Measurements from ENCODE around the gene CHAF1B.

Gene CHAF1B

DNA sequence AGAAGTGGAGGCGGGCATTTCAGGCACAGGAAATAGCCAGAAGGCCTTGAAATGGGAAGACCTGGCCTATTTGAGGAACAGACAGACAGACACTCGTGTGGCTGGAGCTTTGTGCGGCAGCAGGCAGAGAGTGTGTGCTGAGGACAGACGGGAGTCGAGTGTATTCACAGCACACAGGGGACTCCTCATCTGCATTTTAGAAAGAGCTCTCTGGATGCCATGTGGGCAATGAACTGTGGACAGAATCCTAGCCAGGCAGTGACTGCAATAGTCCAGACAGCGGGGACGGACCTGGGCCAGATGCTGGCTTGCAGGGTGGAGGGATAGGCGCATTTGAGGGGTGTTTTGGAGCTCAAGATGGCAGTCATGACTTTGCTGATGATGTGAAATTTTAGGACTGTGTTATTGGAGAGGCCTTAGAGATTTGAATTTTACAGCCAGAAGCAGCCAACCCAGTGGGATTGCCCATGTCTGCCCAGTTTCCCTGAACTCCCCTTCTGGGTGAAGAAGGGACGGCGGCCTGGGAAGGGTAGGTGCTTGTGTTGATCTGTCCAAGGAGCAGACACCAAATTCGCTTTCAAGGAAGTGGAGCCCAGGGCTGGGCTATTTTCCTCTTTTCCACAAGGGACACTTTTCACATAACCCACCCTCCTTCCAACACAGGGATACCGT, 43.7 kb downstream of the CHAF1B start:
- no peak for DNase-seq (ENCODE audit: low spot score)

DNA sequence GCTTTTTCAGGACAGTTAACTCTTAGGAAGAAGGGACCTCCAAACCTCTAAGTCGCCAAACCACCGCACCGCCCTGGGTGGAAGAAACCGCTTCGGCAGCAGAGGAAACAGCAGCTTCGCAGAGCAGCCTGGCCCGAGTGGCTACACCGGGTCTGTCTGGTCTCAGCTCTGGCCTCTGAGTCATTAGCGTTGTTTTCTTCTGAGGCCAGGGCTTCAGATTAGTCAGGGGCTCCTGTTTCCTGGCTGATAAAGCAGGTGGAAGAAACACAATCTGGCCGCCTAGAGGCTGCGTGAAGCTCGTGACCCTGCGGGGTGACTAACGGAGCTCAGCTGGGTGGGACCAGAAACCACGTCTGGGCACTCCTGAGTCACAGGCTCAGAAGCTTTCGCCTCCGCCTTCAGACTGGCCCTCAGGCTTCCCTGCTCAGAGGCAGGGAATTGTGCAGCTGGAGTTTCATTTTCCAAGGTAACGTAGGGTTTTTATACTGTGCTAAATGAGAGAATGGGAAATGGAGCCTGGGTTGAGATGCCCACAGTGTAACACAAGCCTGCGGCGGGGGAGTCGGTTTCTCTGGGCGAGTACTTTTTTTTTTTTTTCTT, 44.9 kb downstream of the CHAF1B start:
- DNase-seq (ENCODE audit: low spot score), result peak; percentile 99

DNA sequence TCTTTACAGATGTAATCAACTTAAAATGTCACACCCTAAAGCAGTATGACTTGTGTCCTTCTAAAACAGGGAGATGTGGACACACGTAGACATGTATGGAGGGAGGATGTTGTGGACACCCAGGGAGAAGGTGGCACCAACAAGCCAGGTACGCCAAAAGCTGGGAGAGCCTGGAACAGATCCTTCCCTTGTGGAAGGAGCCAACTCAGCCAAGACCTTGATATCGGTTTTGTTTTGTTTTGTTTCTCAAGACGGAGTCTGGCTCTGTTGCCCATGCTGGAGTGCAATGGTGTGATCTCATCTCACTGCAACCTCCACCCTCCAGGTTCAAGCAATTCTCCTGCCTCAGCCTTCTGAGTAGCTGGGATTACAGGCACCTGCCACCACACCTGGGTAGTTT, 45.6 kb downstream of the CHAF1B start:
- DNase-seq (ENCODE audit: low spot score), result no peak

DNA sequence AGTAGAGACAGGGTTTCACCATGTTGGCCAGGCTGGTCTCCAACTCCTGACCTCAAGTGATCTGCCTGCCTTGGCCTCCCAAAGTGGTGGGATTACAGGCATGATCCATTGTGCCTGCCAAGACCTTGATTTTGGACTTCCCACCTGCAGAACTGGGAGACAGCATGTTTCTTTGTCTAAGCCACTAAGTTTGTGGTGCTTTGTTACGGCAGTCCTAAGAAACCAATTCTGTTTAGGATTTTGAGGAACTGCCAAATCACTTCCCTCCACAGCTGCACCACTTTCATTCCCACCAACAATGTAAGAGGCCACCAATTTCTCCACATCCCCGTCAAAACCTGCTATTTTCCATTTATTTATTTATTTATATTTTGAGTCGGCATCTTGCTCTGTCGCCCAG, 46.1 kb downstream of the CHAF1B start:
- no peak for DNase-seq (ENCODE audit: low spot score)

DNA sequence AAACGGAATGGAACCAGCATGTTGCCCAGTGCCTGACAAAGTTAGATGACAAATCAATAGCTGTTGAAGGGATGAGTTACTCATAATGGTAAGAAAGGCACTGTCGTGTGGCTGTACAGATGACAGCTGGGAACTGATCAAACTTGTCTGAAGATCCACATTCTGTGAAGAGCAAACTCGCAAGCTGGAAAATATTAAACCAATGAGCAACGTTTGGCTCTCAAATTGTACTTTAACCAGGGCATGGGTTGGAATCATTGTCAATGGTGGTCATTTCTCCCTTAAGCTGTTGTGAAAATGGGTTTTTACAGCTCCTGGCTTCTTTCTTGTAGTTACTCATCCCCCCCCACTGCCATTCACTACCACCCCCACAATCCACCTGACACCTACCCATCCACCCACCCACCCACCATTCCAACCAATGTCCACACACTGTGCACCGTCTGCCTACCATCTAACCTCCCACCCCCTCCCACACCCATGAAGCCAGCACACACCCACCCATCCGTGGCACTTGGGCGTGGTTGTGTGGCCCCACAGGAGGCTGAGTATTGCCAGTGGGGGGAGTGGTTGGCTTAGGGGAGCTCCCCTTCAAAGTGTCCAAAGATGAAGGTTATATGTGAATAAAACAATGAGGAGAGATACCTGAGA, 48.0 kb downstream of the CHAF1B start:
- DNase-seq (ENCODE audit: low spot score), result no peak

DNA sequence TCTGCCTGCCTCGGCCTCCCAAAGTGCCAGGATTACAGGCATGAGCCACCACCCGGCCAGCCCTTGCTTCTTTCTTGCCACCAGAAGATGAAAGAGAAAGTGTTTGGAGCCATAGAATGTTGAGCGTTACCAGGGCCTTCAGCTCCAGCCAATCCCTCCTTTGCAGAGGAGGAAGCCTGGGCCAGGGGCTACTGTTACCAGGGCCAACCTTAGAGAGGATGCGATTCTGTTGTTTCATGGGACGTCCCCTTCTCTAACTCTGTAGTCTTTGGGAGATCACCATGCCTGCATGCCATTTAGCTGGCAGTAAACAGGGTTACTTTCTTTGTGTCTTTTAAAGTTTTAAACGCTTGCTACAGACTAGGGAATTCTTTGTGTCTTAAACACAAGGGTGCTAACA, 49.0 kb downstream of the CHAF1B start:
- DNase-seq (ENCODE audit: low spot score), result no peak

DNA sequence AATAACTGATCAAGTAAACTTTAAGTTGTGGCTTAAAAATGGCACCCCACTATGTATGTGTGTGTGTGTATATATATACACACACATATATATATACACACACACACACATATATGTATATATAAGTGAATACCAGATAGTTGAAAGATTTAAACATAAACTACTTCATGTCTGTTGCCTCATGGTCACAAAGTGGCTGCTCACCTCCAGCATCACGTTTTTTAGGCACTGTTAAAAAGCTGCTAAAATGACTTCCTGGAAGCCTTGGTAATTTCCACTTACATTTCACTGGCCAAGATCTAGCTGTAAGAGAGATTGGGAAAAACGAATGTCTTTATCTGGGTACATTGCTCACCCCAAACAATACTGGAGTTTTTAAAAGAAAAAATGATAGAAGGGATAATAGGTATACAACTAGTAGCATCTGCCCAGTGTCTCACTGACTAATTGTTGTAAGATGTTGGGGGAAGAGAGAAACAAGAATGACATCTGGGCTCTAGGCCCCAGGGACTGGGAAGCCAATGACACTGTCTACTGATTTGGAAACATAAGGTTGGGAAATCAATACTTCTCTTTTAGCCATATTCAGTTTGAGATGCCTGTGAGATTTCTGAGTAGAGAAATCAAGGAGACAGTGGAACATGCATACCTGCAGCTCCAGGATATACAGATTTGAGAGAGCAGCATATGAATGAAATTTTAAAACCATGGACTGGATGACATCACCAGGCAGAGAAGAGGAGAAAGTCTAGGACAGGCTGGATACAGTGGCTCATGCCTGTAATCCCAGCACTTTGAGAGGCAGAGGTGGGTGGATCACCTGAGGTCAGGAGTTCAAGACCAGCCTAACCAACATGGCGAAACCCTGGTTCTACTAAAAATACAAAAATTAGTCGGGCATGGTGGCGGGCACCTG, 51.9 kb downstream of the CHAF1B start:
- no peak for DNase-seq (ENCODE audit: low spot score)

DNA sequence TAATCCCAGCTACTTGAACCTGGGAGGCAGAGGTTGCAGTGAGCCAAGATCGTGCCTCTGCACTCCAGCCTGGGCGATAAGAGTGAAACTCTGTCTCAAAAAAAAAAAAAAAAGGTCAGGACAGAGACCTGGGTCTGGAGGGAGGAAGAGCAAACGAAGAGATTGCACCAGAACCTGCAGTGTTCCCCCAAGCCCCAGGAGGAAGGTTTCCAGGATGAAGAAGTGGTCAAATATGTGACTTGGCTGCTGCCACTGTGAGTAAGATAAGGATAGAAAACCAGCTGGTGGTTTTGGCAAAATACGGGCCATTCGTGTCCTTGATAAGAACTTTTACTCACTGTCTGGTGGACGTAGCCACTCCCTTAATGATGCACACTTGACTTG, 52.5 kb downstream of the CHAF1B start:
- DNase-seq (ENCODE audit: low spot score), result peak; percentile 65

DNA sequence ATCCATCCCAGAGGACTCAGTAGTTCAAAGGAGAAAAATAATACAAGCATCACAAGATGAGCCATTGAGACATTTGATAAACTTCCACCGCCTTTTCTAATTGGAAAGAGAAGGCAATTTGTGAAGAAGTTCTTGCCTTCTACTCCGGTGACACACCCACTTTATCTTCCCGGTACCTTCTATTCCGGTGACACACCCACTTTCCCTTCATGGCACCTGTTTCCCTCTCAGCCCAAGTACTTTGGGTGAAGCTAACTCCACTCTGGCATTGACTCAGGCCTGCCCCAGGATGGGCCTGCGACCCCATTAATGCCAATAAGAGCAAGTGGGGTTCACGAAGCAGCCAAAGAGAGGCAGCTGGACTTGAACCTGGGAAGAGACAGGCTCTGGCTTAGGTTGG, 56.5 kb downstream of the CHAF1B start:
- DNase-seq (ENCODE audit: low spot score), result no peak

DNA sequence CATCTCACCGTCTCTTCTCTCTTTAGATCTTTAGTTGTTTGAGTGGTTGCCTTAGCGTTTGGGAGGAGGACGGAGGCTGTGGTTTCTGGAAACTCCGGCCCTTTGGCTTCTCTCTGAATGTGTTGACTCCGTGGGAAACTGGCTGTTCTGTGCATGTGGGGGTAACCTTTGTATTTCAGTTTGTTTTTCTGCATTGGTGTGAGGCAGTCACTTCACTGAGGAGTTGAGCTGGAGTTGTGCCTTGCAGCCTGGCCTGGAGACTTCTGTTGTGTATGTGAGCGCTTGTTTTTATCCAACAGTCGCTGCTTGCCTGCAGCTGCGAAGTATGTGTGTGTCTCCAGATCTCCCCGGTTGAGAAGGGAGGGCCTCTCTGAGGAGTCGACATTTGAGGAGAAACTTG, 61.1 kb downstream of the CHAF1B start:
- no peak for DNase-seq (ENCODE audit: low spot score)

DNA sequence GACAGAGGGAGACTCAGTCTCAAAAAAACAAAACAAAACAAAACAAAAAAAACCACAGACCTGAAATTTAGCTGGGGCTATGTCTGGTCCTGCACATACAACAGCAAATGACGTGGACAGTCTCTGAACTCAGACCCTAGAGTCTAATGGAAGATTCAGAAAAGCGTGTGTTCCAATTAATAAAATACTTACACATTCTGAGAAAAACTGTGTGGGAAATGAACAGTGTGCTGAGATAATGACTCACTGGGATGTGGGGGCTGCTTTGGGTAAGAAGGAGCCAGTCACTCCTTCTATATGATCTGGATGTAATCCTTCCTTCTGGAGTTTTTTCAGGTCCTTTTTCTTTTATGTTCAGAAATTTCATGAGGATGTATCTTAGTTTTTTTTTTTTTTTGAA, 65.3 kb downstream of the CHAF1B start:
- no peak for DNase-seq (ENCODE audit: low spot score)

DNA sequence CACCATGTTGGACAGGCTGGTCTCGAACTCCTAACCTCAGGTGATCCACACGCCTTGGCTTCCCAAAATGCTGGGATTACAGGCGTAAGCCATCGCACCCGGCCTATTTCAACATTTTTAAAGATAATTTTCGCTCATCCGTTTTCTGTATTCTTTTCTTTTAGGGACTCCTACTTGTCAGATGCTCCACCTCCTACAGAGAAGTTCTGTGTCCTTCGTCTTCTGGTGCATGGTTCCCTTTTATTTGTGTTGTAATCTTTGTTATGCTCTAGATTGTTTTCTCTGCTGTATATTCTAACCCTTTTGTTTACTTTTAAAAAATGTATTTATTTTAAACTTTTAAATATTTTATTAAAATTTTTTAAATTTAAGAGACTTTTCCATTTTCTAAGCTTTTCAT, 66.3 kb downstream of the CHAF1B start:
- DNase-seq (ENCODE audit: low spot score), result no peak

DNA sequence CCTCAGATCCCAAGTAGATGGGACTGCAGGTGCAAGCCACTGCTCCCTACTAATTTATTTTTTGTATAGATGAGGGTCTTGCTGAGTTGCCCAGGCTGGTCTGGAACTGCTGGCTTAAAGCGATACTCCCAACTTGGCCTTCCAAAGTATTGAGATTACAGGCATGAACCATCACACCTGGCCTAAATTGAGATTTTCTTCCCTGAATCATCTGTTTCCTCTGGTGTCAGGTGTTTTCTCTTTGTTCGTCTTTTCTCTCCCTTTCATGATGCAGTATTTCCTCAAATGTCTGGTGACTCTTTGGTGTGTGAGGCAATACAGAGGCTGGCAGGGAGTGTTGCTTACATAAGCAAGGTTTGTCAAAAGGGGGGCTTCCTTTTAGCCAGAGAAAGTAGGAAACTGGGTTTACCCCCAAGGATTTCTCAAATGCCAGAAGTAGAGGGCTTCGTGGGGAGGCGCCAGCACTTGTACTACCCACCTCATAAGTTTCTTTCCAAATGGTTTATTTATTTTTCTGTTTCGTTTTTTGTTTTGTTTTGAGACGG, 67.2 kb downstream of the CHAF1B start:
- DNase-seq (ENCODE audit: low spot score), result no peak

DNA sequence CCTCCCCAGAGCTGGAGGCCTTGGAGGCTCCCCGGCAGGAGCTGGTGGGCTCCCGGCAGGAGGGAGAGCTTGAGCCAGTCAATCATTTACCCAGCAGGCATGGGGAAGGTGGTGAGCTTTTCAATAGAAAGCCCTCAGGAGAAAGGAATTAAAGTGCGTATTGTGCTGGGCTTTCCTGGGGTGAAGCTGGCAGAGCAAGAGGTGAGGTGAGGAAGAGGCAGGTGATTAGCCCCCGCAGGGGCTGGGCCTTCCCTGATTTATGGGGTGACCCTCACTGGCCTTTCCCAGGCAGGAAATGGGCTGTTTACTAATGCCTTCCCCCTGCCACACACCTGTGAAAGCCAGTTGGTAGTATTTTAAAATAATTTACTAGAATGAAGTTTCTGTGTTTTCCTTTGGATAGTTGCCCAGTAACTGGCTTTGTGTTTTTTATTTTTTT, 68.9 kb downstream of the CHAF1B start:
- DNase-seq (ENCODE audit: low spot score), result no peak

DNA sequence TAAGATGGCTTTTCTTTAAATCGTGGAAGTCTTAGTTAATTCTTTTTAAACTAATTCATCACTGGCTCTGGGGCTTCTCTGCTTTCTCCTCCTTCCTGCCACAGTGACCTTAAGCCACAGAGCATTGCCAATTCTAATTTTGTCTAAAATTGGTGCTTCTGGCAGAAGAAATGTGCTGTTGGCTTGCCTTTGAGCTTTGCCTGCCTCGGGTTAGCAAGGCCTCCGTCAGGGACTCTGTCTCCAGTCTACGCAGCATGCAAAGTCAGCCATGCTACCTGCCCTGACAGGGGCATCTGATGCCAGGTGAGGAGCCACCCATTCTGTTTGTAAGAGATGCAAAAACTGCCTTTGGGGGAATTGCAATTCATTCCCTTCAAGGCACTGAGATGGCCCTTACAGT, 69.5 kb downstream of the CHAF1B start:
- no peak for DNase-seq (ENCODE audit: low spot score)

DNA sequence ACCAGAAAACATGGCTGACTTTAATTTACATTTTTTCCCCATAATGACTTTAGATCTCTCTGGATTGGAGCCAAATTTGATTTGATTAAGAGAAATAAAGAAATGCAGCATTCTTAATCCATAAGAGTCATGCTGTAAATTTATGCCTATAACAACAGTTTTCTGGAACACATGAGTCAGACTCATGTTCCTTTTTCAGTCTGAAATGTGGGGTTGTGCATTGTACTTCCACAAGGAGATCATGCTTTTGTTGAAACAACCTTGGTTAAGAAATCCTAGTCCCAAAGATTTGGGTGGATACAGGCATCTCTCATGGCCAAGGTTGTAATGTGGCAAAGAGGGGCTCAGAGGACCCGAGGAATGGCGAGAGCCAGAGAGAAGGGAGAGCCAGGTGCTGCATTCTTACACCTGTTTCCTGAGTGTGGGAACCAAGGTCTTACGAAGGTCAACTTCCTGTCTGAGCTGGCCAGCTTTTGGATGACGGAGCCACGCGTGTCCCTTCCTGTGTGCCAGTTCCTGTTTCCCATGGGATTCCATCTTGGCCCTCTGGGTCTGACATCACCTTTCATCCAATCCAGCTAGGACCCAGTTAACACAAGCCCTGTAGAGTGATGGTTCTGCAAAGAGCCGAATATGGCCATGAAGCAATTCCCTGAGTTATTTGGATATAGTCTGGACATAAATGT, 71.7 kb downstream of the CHAF1B start:
- peak; percentile 22 for DNase-seq (ENCODE audit: low spot score)

DNA sequence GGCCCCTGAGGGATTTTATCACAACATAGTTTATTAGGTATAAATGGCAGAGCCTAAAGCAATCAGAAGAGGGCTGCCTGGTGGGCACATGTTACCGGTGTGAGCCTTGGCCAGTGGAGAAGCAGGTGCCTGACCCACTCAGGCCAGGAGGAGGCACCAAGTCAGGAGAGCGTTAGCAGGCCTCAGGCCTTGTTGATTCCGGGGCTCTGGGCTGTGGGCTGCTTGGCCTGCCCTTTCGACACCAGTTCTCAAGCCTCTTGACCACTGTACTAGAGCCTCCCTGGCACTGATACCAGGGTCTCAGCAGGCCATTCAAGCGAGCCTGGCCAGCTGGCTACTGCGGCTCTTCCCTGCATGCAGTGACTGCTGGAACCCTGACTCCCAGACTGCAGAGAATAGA, 73.9 kb downstream of the CHAF1B start:
- no peak for DNase-seq (ENCODE audit: low spot score)

DNA sequence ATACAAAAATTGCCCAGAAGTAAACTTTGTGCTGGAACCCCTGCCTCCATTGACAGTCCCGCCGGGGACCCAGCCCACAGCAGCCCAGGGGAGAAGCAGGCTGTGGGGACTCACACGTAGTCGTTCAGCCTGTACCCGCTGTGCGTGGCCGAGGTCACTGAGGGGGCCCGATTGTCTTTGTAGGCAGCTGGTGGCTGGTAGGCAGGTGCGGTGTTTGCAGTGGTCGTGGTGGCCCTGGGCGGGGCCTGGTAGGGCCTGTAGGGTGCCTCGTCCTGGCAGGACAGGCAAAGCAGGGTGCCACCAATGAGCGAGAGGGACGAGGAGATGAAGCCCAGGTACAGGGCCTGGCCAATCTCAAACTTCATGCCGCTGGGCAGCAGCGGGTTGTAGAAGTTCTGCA, 75.7 kb downstream of the CHAF1B start:
- no peak for DNase-seq (ENCODE audit: low spot score)

DNA sequence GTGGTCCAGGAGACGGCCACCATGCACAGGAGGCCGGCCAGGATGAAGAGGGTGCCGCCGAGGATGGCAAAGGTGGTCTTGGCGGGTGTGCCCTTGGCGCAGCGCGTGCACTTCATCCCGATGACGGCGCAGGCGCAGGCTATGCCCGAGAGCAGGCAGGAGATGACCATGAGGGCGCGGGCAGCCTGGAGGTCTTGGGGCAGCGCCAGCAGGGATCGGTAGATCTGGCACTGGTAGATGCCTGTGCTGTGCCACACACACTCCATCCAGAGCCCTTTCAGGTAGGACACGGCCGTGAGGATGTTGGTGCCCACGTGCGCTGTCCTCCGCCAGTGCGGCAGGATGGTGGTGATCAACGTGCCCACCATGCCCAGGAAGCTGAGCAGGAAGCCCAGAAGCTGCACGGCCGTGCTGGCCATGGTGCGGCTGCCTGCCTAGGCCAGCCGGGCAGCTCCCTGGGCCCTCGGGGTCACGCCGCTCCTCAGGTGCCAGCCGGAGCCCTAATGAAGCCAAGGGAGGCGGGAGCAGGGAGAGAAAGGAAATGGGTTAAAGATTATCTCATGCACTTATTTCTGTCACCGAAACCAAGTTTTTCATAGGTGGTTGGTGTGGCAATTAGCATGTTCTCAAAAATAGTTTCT, 76.2 kb downstream of the CHAF1B start:
- no peak for DNase-seq (ENCODE audit: low spot score)

DNA sequence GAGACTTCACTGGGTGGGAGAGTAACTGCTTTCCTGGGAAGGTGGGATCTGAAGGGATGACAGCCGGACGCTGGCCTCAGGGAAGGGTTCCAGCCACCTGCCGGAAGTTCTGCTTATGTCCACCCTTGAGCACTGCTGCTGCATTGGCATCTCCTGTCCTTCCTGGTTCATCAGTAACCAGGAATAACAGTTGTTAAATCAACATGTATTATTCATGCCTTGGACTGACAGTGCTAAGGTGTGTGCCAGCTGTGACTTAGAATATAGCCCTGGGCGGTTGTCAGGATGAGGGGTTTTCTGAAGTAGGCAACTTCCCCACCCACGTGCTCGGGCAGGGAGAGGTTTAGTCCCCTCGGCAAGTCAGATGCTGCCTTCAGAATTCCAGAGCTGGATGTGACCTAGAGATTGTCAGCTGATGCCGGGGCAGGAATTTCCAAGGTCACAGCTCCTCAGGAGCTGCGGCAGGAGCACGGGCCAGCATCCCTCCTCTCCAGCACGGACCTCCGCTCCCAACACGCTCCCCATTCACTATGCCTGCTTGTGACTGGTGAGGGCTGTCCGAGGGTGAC, 76.8 kb downstream of the CHAF1B start:
- no peak for DNase-seq (ENCODE audit: low spot score)

DNA sequence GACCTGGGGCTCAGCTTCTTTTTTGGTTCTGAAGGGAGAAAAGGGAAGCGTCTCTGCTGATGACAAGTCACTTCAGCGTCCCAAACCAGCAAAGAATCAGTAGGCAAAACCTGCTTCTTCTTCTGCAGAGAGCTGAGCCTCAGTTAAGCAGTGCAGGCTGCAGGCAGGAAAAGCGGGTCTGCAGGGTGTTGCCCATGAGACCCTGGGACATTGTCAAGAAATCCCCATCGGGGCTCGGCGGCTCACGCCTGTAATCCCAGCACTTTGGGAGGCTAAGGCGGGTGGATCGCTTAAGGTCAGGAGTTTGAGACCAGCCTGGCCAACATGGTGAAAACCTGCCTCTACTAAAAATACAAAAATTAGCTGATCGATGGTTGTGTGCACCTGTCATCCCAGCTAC, 78.0 kb downstream of the CHAF1B start:
- DNase-seq (ENCODE audit: low spot score), result no peak

Data from RKO (cell line).